H9 (cell line): ENCODE measurements around the gene DIAPH2. TPM values are rescaled to one million over a fixed set of nuclear protein-coding genes. Genes with fewer than 3 reads are reported as not detected.

Experiments
- DNase-seq: peaks from one replicate; pipeline ENCODE4 v3.0.0-alpha.2; 2017
- H2AFZ ChIP-seq: one replicate; pipeline ENCODE4 v1.6.1; 2013; ENCODE audit warnings: mild to moderate bottlenecking, low read length, control low read depth, moderate library complexity
- H2AK5ac ChIP-seq: 2 replicates; pipeline ENCODE4 v1.6.1; 2013; ENCODE audit warnings: low read length, control low read depth, mixed read lengths; ENCODE audit not compliant: insufficient read length
- H2BK120ac ChIP-seq: one replicate; pipeline ENCODE4 v1.6.1; 2013; ENCODE audit warnings: low read depth, mild to moderate bottlenecking, low read length, control low read depth, inconsistent platforms; ENCODE audit not compliant: poor library complexity, severe bottlenecking
- H2BK12ac ChIP-seq: 2 replicates; pipeline ENCODE4 v1.6.1; 2013; ENCODE audit warnings: low read length, control low read depth, mixed read lengths, low read depth; ENCODE audit not compliant: insufficient read length
- H2BK15ac ChIP-seq: 2 replicates; pipeline ENCODE4 v1.6.1; 2013; ENCODE audit warnings: low read depth, low read length, control low read depth
- H2BK20ac ChIP-seq: one replicate; pipeline ENCODE4 v1.6.1; 2013; ENCODE audit warnings: low read depth, mild to moderate bottlenecking, low read length, control low read depth, inconsistent platforms; ENCODE audit not compliant: poor library complexity, severe bottlenecking
- H2BK5ac ChIP-seq: 2 replicates; pipeline ENCODE4 v1.6.1; 2013; ENCODE audit warnings: low read length, control low read depth, mixed read lengths; ENCODE audit not compliant: insufficient read length
- H3K14ac ChIP-seq: 2 replicates; pipeline ENCODE4 v1.6.1; 2013; ENCODE audit warnings: low read length, control low read depth; ENCODE audit not compliant: insufficient read depth
- H3K18ac ChIP-seq: 2 replicates; pipeline ENCODE4 v1.6.1; 2013; ENCODE audit warnings: low read depth, mild to moderate bottlenecking, mixed read lengths, low read length, control low read depth; ENCODE audit not compliant: insufficient read length
- H3K23ac ChIP-seq: 2 replicates; pipeline ENCODE4 v1.6.1; 2013; ENCODE audit warnings: low read length, control low read depth, mixed read lengths, low read depth; ENCODE audit not compliant: insufficient read length
- H3K23me2 ChIP-seq: 2 replicates; pipeline ENCODE4 v1.6.1; 2013; ENCODE audit warnings: low read depth, mild to moderate bottlenecking, mixed read lengths, low read length, control low read depth; ENCODE audit not compliant: insufficient read length, poor library complexity, severe bottlenecking
- H3K27ac ChIP-seq: 2 replicates; pipeline ENCODE4 v1.5.1; 2013; ENCODE audit warnings: low read length, control low read depth, mixed read lengths, low read depth; ENCODE audit not compliant: insufficient read length
- H3K27me3 ChIP-seq: 2 replicates; pipeline ENCODE4 v1.6.1; 2013; ENCODE audit warnings: low read length, control low read depth, inconsistent platforms; ENCODE audit not compliant: insufficient read depth
- H3K4ac ChIP-seq: 2 replicates; pipeline ENCODE4 v1.6.1; 2013; ENCODE audit warnings: low read depth, mild to moderate bottlenecking, control low read depth, inconsistent platforms, low read length, moderate library complexity
- H3K4me1 ChIP-seq: 2 replicates; pipeline ENCODE4 v1.6.1; 2013; ENCODE audit warnings: low read length, control low read depth, inconsistent platforms; ENCODE audit not compliant: insufficient read depth
- H3K4me2 ChIP-seq: 2 replicates; pipeline ENCODE4 v1.6.1; 2013; ENCODE audit warnings: low read length, control low read depth, mixed read lengths; ENCODE audit not compliant: insufficient read length, insufficient read depth
- H3K56ac ChIP-seq: 2 replicates; pipeline ENCODE4 v1.6.1; 2013; ENCODE audit warnings: low read depth, mild to moderate bottlenecking, mixed read lengths, low read length, control low read depth; ENCODE audit not compliant: insufficient read length
- H3K79me1 ChIP-seq: 2 replicates; pipeline ENCODE4 v1.6.1; 2013; ENCODE audit warnings: low read depth, mild to moderate bottlenecking, moderate library complexity, low read length, control low read depth, inconsistent platforms; ENCODE audit not compliant: insufficient read depth, poor library complexity, severe bottlenecking
- H3K79me2 ChIP-seq: 2 replicates; pipeline ENCODE4 v1.6.1; 2013; ENCODE audit warnings: low read length, control low read depth, inconsistent platforms; ENCODE audit not compliant: insufficient read depth
- H3K9ac ChIP-seq: 2 replicates; pipeline ENCODE4 v1.6.1; 2013; ENCODE audit warnings: low read length, control low read depth, mixed read lengths; ENCODE audit not compliant: insufficient read length; ENCODE audit errors: extremely low read depth
- H3K9me3 ChIP-seq: one replicate; pipeline ENCODE4 v1.6.1; 2013; ENCODE audit warnings: low read depth, low read length, inconsistent platforms; ENCODE audit not compliant: control insufficient read depth
- H3T11ph ChIP-seq: one replicate; pipeline ENCODE4 v1.6.1; 2013; ENCODE audit warnings: mild to moderate bottlenecking, low read length, control low read depth, inconsistent platforms
- H4K20me1 ChIP-seq: one replicate; pipeline ENCODE4 v1.6.1; 2013; ENCODE audit not compliant: control insufficient read depth, insufficient read length, insufficient read depth
- H4K5ac ChIP-seq: 2 replicates; pipeline ENCODE4 v1.6.1; 2013; ENCODE audit warnings: low read depth, mild to moderate bottlenecking, mixed read lengths, low read length, control low read depth; ENCODE audit not compliant: insufficient read length
- H4K8ac ChIP-seq: replicated peaks from 2 replicates; pipeline ENCODE4 v1.6.1; 2013; ENCODE audit warnings: low read length, control low read depth, mixed read lengths, low read depth; ENCODE audit not compliant: insufficient read length
- H4K91ac ChIP-seq: 2 replicates; pipeline ENCODE4 v1.6.1; 2013; ENCODE audit warnings: low read depth, mild to moderate bottlenecking, moderate library complexity, mixed read lengths, low read length, control low read depth; ENCODE audit not compliant: insufficient read length
- H3K27ac Mint-ChIP-seq, 3 experiments: 2 replicates in 2 of 3; 3 replicates in 1 of 3; pipeline ENCODE4 v1.8.0; 2020 to 2021; ENCODE audit warnings: mixed read lengths in 3 of 3, mild to moderate bottlenecking in 1 of 3, moderate library complexity in 1 of 3
- H3K27me3 Mint-ChIP-seq: 2 replicates; pipeline ENCODE4 v1.8.0; 2021; ENCODE audit warnings: low read depth, mild to moderate bottlenecking, moderate library complexity, mixed read lengths
- H3K36me3 Mint-ChIP-seq, 3 experiments: 2 replicates in 2 of 3; 3 replicates in 1 of 3; pipeline ENCODE4 v1.8.0; 2020 to 2021; ENCODE audit warnings: low read depth in 3 of 3, mixed read lengths in 3 of 3; ENCODE audit not compliant: insufficient read depth in 1 of 3
- H3K4me1 Mint-ChIP-seq, 2 experiments: 2 replicates each; pipeline ENCODE4 v1.8.0; 2020; ENCODE audit warnings: mixed read lengths in 2 of 2
- H3K4me3 Mint-ChIP-seq, 2 experiments: 2 replicates in 1 of 2; 3 replicates in 1 of 2; pipeline ENCODE4 v1.8.0; 2020 to 2021; ENCODE audit warnings: mild to moderate bottlenecking in 2 of 2, mixed read lengths in 2 of 2, moderate library complexity in 1 of 2
- H3K9me3 Mint-ChIP-seq, 2 experiments: 2 replicates in 1 of 2; 3 replicates in 1 of 2; pipeline ENCODE4 v1.8.0; 2020; ENCODE audit warnings: mild to moderate bottlenecking in 2 of 2, mixed read lengths in 2 of 2, moderate library complexity in 1 of 2
- CTCF ChIP-seq: fragments of 200-600 bp; sonication (generic); conservative IDR thresholded peaks from 3 replicates; pipeline ENCODE4 v1.8.0; 2021; ENCODE audit warnings: antibody characterized with exemption, mild to moderate bottlenecking
- WGBS: extraction: QIAGEN DNeasy Blood & Tissue Kit; methylation state at CpG from one replicate; pipeline ENCODE4 v1.1.7; 2013; ENCODE audit warnings: missing lambda C conversion rate, low lambda C conversion rate, mixed read lengths; ENCODE audit not compliant: insufficient read length; ENCODE audit errors: extremely low coverage; 5-methylcytosine and 5-hydroxymethylcytosine counted together
- total RNA-seq: library from RNA; stranded (reverse); gene quantifications from 2 replicates; pipeline ENCODE4 v1.2.1, GENCODE V29; 2021

Gene DIAPH2
- total RNA-seq, 1 experiment from 2014 or later = 45.4 TPM

- H3K9ac ChIP-seq = no peak overlapping the region
- no peak overlapping the region for H3K27ac ChIP-seq
- H3K14ac ChIP-seq = no peak overlapping the region
- H4K20me1 ChIP-seq = no peaks in the 10 kb centered on the region
- H3K4me2 ChIP-seq = no peak overlapping the region
- no peak overlapping the region for H3K56ac ChIP-seq
- H2BK120ac ChIP-seq = no peak overlapping the region
- H3K9me3 Mint-ChIP-seq = no peaks in the 10 kb centered on the region
- no peak overlapping the region for H3K23ac ChIP-seq
- no peaks in the 10 kb centered on the region for H3K23me2 ChIP-seq
- H2BK12ac ChIP-seq = no peak overlapping the region
- peaks cover 6 to 10% of the 10 kb centered on the region in 2 experiments for H3K4me1 Mint-ChIP-seq
- H3K36me3 Mint-ChIP-seq = no peaks in the 10 kb centered on the region
- no peak overlapping the region for H4K91ac ChIP-seq
- no peak overlapping the region for H3K4me3 Mint-ChIP-seq
- H3T11ph ChIP-seq = no peak overlapping the region
- no peak overlapping the region for H4K8ac ChIP-seq
- H3K79me2 ChIP-seq = no peaks in the 10 kb centered on the region
- no peaks in the 10 kb centered on the region for H3K27me3 Mint-ChIP-seq
- no peaks in the 10 kb centered on the region for H3K4me1 ChIP-seq
- no peaks in the 10 kb centered on the region for H3K27me3 ChIP-seq
- no peak overlapping the region for H4K5ac ChIP-seq
- no peak overlapping the region for H3K4ac ChIP-seq
- no peak overlapping the region for H2BK5ac ChIP-seq
- WGBS = no CpG with 5 or more reads among the region's 1 CpG
- no peak overlapping the region for H2AFZ ChIP-seq
- TF ChIP-seq CTCF = no peak
- no peak overlapping the region for H2BK20ac ChIP-seq
- H3K79me1 ChIP-seq = no peaks in the 10 kb centered on the region
- no peak overlapping the region for H2AK5ac ChIP-seq
- no peak overlapping the region for H2BK15ac ChIP-seq
- no peak overlapping the region; a peak in 1 of 7 replicates for H3K27ac Mint-ChIP-seq
- DNase-seq = no peak
- no peaks in the 10 kb centered on the region for H3K9me3 ChIP-seq
- no peak overlapping the region for H3K18ac ChIP-seq
Observed at GRCh38 chrX:97089116-97089515, 404.5 kb downstream of the DIAPH2 start.
